ENCODE measurements around the gene ANP32D. TPM values are rescaled to one million over a fixed set of nuclear protein-coding genes. Genes with fewer than 3 reads are reported as not detected.
"Not testable (repeated sequence)": the region's sequence is repeated elsewhere in the genome, so short reads cannot be mapped to it uniquely, and the experiment has no call there.

ANP32D gene
- not detected for total RNA-seq

- WGBS, result 92% methylated on average over 7 of the region's 7 CpGs
- DNase-seq (ENCODE audit: low spot score in 2 of 2), result no peak
- Histone ChIP-seq H3K36me3 (no peaks in the 10 kb centered on the region), H3K4me3 (no peak within 1 kb of the TSS), H3K27ac (no peak within 1 kb of the TSS), H3K9me3 (peaks cover 8% of the 10 kb centered on the region), H3K4me1 (no peaks in the 10 kb centered on the region), H3K27me3 (no peaks in the 10 kb centered on the region)
- TF ChIP-seq EP300 (IDR thresholded peaks at IDR 0.05), result no peak
- no peak for TF ChIP-seq POLR2AphosphoS5 (IDR thresholded peaks at IDR 0.05)
- TF ChIP-seq POLR2A (IDR thresholded peaks at IDR 0.05), result no peak
- TF ChIP-seq CTCF (IDR thresholded peaks at IDR 0.05), result no peak
Observed at GRCh38 chr12:48472259-48472658, at the start of gene ANP32D. ANP32D (plus strand) TSS chr12:48472559; CDS start chr12:48472665, 106 bp downstream.

GRCh38 chr12:48423171-48423570 is 49.2 kb upstream of the ANP32D start:
- TF ChIP-seq POLR2A (IDR thresholded peaks at IDR 0.05) (no peak), CTCF (IDR thresholded peaks at IDR 0.05) (no peak), EP300 (IDR thresholded peaks at IDR 0.05) (no peak), POLR2AphosphoS5 (IDR thresholded peaks at IDR 0.05) (no peak)
- no peaks in the 10 kb centered on the region for H3K4me1 ChIP-seq
- no peak overlapping the region for H3K27ac ChIP-seq
- no peaks in the 10 kb centered on the region for H3K36me3 ChIP-seq
- WGBS, result 48% methylated on average over 3 of the region's 3 CpGs
- no peak for DNase-seq (ENCODE audit: low spot score in 2 of 2)
- no peaks in the 10 kb centered on the region for H3K9me3 ChIP-seq
- no peak overlapping the region for H3K4me3 ChIP-seq
- no peaks in the 10 kb centered on the region for H3K27me3 ChIP-seq

DNA sequence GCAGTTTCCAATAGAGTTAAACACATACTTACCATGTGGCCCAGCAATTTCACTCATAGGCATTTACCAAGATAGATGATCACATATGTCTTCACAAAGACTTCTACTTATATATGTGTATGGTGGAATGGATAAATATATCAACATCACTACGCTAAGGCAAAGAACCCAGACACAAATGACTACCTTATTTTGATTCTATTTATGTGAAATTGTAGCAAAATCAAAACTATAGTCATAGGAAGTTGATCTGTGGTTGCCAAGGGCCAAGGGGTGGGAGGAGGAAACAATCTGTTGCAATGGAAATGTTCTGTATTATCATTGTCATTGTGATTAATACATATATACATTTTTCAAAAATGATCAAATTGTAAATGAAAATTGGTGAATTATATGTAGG is 47.7 kb upstream of the ANP32D start:
- no peaks in the 10 kb centered on the region for H3K36me3 ChIP-seq
- WGBS, result 82% methylated on average over 1 of the region's 1 CpG
- no peak for TF ChIP-seq POLR2AphosphoS5 (IDR thresholded peaks at IDR 0.05)
- no peaks in the 10 kb centered on the region for H3K9me3 ChIP-seq
- no peak for DNase-seq (ENCODE audit: low spot score in 2 of 2)
- no peak overlapping the region for H3K27ac ChIP-seq
- H3K4me1 ChIP-seq, result no peaks in the 10 kb centered on the region
- H3K4me3 ChIP-seq, result no peak overlapping the region
- H3K27me3 ChIP-seq, result no peaks in the 10 kb centered on the region

DNA sequence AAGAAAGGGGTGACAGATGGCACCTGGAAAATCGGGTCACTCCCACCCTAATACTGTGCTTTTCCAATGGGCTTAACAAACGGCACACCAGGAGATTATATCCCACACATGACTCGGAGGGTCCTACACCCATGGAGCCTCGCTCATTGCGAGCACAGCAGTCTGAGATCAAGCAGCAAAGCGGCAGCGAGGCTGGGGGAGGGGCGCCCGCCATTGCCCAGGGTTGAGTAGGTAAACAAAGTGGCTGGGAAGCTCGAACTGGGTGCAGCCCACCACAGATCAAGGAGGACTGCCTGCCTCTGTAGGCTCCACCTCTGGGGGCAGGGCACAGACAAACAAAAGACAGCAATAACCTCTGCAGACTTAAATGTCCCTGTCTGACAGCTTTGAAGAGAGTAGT is 38.3 kb upstream of the ANP32D start:
- WGBS, result 87% methylated on average over 10 of the region's 10 CpGs
- not testable (repeated sequence) for DNase-seq (ENCODE audit: low spot score in 2 of 2); H3K27me3 ChIP-seq; H3K4me3 ChIP-seq; H3K36me3 ChIP-seq; H3K27ac ChIP-seq; H3K4me1 ChIP-seq; H3K9me3 ChIP-seq

- TF ChIP-seq EP300 (IDR thresholded peaks at IDR 0.05), result no peak
- no peak for TF ChIP-seq POLR2AphosphoS5 (IDR thresholded peaks at IDR 0.05)
- TF ChIP-seq POLR2A (IDR thresholded peaks at IDR 0.05), result no peak
- TF ChIP-seq CTCF (IDR thresholded peaks at IDR 0.05), result no peak
- WGBS, result 64% methylated on average over 7 of the region's 7 CpGs
- no peak overlapping the region for H3K4me3 ChIP-seq
- no peaks in the 10 kb centered on the region for H3K4me1 ChIP-seq
- H3K9me3 ChIP-seq, result no peaks in the 10 kb centered on the region
- no peaks in the 10 kb centered on the region for H3K27me3 ChIP-seq
- H3K27ac ChIP-seq, result no peak overlapping the region
- DNase-seq (ENCODE audit: low spot score in 2 of 2), result no peak
- H3K36me3 ChIP-seq, result no peaks in the 10 kb centered on the region
Observed at GRCh38 chr12:48441069-48441468, 31.3 kb upstream of the ANP32D start.

GRCh38 chr12:48442179-48442847 is 30.0 kb upstream of the ANP32D start:
- H3K27me3 ChIP-seq, result no peaks in the 10 kb centered on the region
- no peak overlapping the region for H3K4me3 ChIP-seq
- no peak for DNase-seq (ENCODE audit: low spot score in 2 of 2)
- H3K9me3 ChIP-seq, result no peaks in the 10 kb centered on the region
- H3K36me3 ChIP-seq, result no peaks in the 10 kb centered on the region
- H3K27ac ChIP-seq, result no peak overlapping the region
- WGBS, result 86% methylated on average over 3 of the region's 3 CpGs
- H3K4me1 ChIP-seq, result no peaks in the 10 kb centered on the region
- TF ChIP-seq POLR2A (IDR thresholded peaks at IDR 0.05), result no peak
- TF ChIP-seq CTCF (IDR thresholded peaks at IDR 0.05), result no peak
- TF ChIP-seq EP300 (IDR thresholded peaks at IDR 0.05), result no peak
- TF ChIP-seq POLR2AphosphoS5 (IDR thresholded peaks at IDR 0.05), result no peak
